ENCODE results near the gene LTC4S. TPM values are rescaled to one million over a fixed set of nuclear protein-coding genes. Genes with fewer than 3 reads are reported as not detected.

Gene LTC4S
- total RNA-seq, 1 experiment from 2014 or later = 2.6 TPM

GRCh38 chr5:179814090-179814489 is 20.3 kb downstream of the LTC4S start:
- no peak for TF ChIP-seq USF1 (CRISPR knock-in tag; IDR thresholded peaks at IDR 0.05)
- TF ChIP-seq, protein P1, sequence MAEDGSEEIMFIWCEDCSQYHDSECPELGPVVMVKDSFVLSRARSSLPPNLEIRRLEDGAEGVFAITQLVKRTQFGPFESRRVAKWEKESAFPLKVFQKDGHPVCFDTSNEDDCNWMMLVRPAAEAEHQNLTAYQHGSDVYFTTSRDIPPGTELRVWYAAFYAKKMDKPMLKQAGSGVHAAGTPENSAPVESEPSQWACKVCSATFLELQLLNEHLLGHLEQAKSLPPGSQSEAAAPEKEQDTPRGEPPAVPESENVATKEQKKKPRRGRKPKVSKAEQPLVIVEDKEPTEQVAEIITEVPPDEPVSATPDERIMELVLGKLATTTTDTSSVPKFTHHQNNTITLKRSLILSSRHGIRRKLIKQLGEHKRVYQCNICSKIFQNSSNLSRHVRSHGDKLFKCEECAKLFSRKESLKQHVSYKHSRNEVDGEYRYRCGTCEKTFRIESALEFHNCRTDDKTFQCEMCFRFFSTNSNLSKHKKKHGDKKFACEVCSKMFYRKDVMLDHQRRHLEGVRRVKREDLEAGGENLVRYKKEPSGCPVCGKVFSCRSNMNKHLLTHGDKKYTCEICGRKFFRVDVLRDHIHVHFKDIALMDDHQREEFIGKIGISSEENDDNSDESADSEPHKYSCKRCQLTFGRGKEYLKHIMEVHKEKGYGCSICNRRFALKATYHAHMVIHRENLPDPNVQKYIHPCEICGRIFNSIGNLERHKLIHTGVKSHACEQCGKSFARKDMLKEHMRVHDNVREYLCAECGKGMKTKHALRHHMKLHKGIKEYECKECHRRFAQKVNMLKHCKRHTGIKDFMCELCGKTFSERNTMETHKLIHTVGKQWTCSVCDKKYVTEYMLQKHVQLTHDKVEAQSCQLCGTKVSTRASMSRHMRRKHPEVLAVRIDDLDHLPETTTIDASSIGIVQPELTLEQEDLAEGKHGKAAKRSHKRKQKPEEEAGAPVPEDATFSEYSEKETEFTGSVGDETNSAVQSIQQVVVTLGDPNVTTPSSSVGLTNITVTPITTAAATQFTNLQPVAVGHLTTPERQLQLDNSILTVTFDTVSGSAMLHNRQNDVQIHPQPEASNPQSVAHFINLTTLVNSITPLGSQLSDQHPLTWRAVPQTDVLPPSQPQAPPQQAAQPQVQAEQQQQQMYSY (CRISPR knock-in tag; IDR thresholded peaks at IDR 0.05) = peak; percentile 91
- Mint-ChIP-seq H3K4me3 (no peak overlapping the region; the same call in 1 of the 2 replicates), H3K4me1 (peaks cover 34% of the 10 kb centered on the region), H3K36me3 (peaks cover 14% of the 10 kb centered on the region), H3K27me3 (ENCODE audit: low read depth) (peaks cover 22% of the 10 kb centered on the region), H3K9me3 (no peaks in the 10 kb centered on the region), H3K27ac (peak overlapping the region; percentile 67)
- ATAC-seq (no peak), DNase-seq (ENCODE audit: low spot score) (no peak)
- ChIA-PET POLR2A (interaction anchor here (0.6 kb wide), 1 partner anchor 711 kb away, joined by 3 read pairs; no protein-coding TSS in a partner anchor), CTCF (interaction anchor here (0.9 to 1.1 kb wide), 3 partner anchors 11 to 161 kb away, joined by 3 read pairs; no protein-coding TSS in a partner anchor)

DNA sequence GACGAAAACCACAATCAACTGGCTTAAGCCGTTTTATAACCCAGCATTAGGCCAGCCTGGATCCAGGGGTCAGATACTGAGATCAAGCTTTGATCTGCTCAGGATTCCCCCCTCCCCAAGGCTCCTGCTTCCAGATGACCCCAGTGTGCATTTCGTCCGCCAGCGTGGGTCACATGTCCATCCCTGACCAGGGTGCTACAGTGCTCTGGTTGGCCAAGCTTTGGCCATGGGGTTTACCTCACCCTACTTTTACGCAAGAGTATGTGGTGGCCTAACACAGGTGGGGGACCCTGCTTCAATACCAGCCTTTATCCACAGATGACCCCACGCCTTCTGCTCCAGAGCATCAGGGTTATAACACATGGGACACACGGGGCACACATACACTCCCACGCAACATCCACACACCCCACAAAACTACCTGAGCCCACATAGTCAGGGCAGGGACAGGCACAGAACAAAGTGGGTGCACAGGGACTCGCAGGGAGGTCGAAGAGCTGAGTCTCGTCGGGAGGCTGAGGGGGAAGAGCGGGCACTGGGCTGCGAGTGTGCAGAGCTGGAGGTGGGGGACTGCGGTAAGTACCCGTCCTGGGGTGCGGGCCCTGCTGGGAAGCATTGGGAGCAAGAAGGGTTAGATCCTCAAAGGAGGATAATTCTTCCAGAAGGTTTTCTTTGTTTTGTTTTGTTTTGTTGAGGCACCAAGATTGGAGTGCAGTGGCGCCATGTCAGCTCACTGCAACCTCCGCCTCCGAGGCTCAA is 21.9 kb downstream of the LTC4S start:
- peaks cover 22% of the 10 kb centered on the region for H3K27me3 Mint-ChIP-seq (ENCODE audit: low read depth)
- peaks cover 43% of the 10 kb centered on the region for H3K4me1 Mint-ChIP-seq
- H3K4me3 Mint-ChIP-seq = peak overlapping the region; percentile 56
- H3K36me3 Mint-ChIP-seq = peaks cover 14% of the 10 kb centered on the region
- DNase-seq (ENCODE audit: low spot score) (no peak), ATAC-seq (no peak)
- no peak for TF ChIP-seq USF1 (CRISPR knock-in tag; IDR thresholded peaks at IDR 0.05)
- TF ChIP-seq USF2 (CRISPR knock-in tag; IDR thresholded peaks at IDR 0.05) = peak; percentile 30; the same call in 1 of the 2 replicates
- no peaks in the 10 kb centered on the region for H3K9me3 Mint-ChIP-seq
- ChIA-PET CTCF (interaction anchor here (0.5 to 1.9 kb wide), 2 partner anchors 10 to 14 kb away, joined by 3 to 8 read pairs; no protein-coding TSS in a partner anchor), POLR2A (interaction anchor here (0.7 to 1.0 kb wide), 2 partner anchors 9 to 14 kb away, joined by 3 read pairs; no protein-coding TSS in a partner anchor)
- no peak overlapping the region for H3K27ac Mint-ChIP-seq

DNA sequence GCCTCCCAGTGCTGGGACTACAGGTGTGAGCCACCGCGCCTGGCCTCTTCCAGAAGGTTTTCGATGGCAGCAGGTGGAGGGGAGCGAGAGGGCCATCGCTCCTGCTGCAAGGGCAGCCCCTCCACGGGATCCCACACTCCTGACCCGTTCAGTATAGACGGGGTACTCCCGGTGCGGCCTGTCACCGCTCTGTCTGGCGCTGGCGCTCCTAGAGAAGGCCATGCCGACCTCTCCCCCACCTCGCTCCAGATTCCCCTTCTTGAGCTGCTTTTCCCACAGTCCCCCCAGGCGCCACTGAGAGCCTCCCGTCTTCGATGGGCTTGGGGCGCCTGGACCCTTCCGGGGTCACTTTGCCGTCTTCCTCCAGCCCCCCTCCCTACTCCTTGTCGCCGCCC is 22.6 kb downstream of the LTC4S start:
- Mint-ChIP-seq H3K4me1 (peaks cover 42% of the 10 kb centered on the region), H3K27ac (no peak overlapping the region), H3K4me3 (peak overlapping the region; percentile 54), H3K9me3 (no peaks in the 10 kb centered on the region), H3K27me3 (ENCODE audit: low read depth) (peaks cover 22% of the 10 kb centered on the region), H3K36me3 (peaks cover 14% of the 10 kb centered on the region)
- POLR2A ChIA-PET = interaction anchor here (1.0 to 1.3 kb wide), 2 partner anchors 9 to 14 kb away, joined by 3 read pairs; no protein-coding TSS in a partner anchor
- TF ChIP-seq ZNF121 (CRISPR knock-in tag; IDR thresholded peaks at IDR 0.05) (peak; percentile 99), ZNF396 (CRISPR knock-in tag; IDR thresholded peaks at IDR 0.05; ENCODE audit: borderline replicate concordance) (no peak)
- TF ChIP-seq, protein P1 (CRISPR knock-in tag; IDR thresholded peaks at IDR 0.05) = 0 out of 2 replicates have a peak, but pooled peaks have one; percentile 7
- peak; percentile 37 for DNase-seq (ENCODE audit: low spot score)
- CTCF ChIA-PET = interaction anchor here (1.3 to 1.9 kb wide), 3 partner anchors 15 to 159 kb away, joined by 3 to 8 read pairs (median 5); no protein-coding TSS in a partner anchor
- ATAC-seq = 0 out of 2 replicates have a peak, but pooled peaks have one; percentile 1
